HG02885 (cell line): ENCODE results near the gene MNDA.

Experiments
- ATAC-seq: cut with Tn5 transposase; IDR thresholded peaks from one replicate; pipeline ENCODE4 v1.9.1; 2021; ENCODE audit warnings: mild to moderate bottlenecking; ENCODE audit not compliant: unreplicated experiment, poor library complexity

MNDA gene

GRCh38 chr1:158830904-158831507, at the start of gene MNDA:
Gene MNDA (plus strand): TSS chr1:158831351. CDS start chr1:158842154, 10,803 bp downstream.
- ATAC-seq: peak; percentile 88

GRCh38 chr1:158793604-158794003, 37.5 kb upstream of the MNDA start:
- ATAC-seq: peak; percentile 53

GRCh38 chr1:158794247-158794646, 36.9 kb upstream of the MNDA start:
- no peak for ATAC-seq

- ATAC-seq: no peak
Measured at GRCh38 chr1:158798531-158798930, 32.6 kb upstream of the MNDA start.

- no peak for ATAC-seq
Measured at GRCh38 chr1:158799689-158800088, 31.5 kb upstream of the MNDA start.

GRCh38 chr1:158800526-158800925, 30.6 kb upstream of the MNDA start:
- ATAC-seq: no peak

GRCh38 chr1:158801396-158801795, 29.8 kb upstream of the MNDA start:
- ATAC-seq: no peak

- no peak for ATAC-seq
Measured at GRCh38 chr1:158803678-158804077, 27.5 kb upstream of the MNDA start.

- no peak for ATAC-seq
Measured at GRCh38 chr1:158806916-158807536, 24.1 kb upstream of the MNDA start.

- ATAC-seq: no peak
Measured at GRCh38 chr1:158809256-158809655, 21.9 kb upstream of the MNDA start.

GRCh38 chr1:158809862-158810261, 21.3 kb upstream of the MNDA start:
- no peak for ATAC-seq

- no peak for ATAC-seq
Measured at GRCh38 chr1:158810311-158810710, 20.8 kb upstream of the MNDA start.

GRCh38 chr1:158812336-158812735, 18.8 kb upstream of the MNDA start:
- ATAC-seq: no peak

GRCh38 chr1:158813164-158813563, 18.0 kb upstream of the MNDA start:
- ATAC-seq: no peak

- ATAC-seq: no peak
Measured at GRCh38 chr1:158814970-158815369, 16.2 kb upstream of the MNDA start.

GRCh38 chr1:158818560-158818959, 12.6 kb upstream of the MNDA start:
- ATAC-seq: no peak

- ATAC-seq: no peak
Measured at GRCh38 chr1:158818975-158819431, 12.1 kb upstream of the MNDA start.

GRCh38 chr1:158819461-158820443, 11.4 kb upstream of the MNDA start:
- ATAC-seq: peak; percentile 83

- no peak for ATAC-seq
Measured at GRCh38 chr1:158821723-158822122, 9.4 kb upstream of the MNDA start.

GRCh38 chr1:158830074-158830677, 975 bp upstream of the MNDA start:
- ATAC-seq: peak; percentile 66

- ATAC-seq: no peak
Measured at GRCh38 chr1:158833264-158833663, 2.1 kb downstream of the MNDA start.
